H1 (cell line): Measurements from ENCODE around the gene MEFV. TPM values are rescaled to one million over a fixed set of nuclear protein-coding genes. Genes with fewer than 3 reads are reported as not detected.

Source experiments
- CTCF ChIA-PET: fragments of 300-600 bp; sonication (Branson Sonifier 250); formaldehyde crosslinking; loops from one replicate; lab custom pipeline; 2021; ENCODE audit not compliant: partially characterized antibody; lab: Charles Lee
- POLR2A ChIA-PET: fragments of 300-600 bp; sonication (Branson Sonifier 250); formaldehyde crosslinking; loops from one replicate; lab custom pipeline; 2021; ENCODE audit warnings: inconsistent platforms; ENCODE audit not compliant: partially characterized antibody; lab: Charles Lee
- DNase-seq, 2 experiments: peaks; one replicate each; pipeline versions ENCODE4 v3.0.0 to v3.0.0-alpha.2; 2010 to 2022; ENCODE audit warnings: low spot score in 2 of 2, low read depth in 1 of 2, mixed read lengths in 1 of 2
- FAIRE-seq: peaks from 2 replicates; lab custom pipeline; 2011; peaks lifted over from hg19 to GRCh38; lab: Jason Lieb, UNC
- H2AFZ ChIP-seq: 2 replicates; pipeline ENCODE4 v1.8.1; 2012; ENCODE audit warnings: low read length, inconsistent platforms
- H2AK5ac ChIP-seq: 2 replicates; pipeline ENCODE4 v1.6.1; 2013; ENCODE audit warnings: low read depth, low read length
- H2BK120ac ChIP-seq: replicated peaks from 2 replicates; pipeline ENCODE3; 2013; ENCODE audit warnings: low read depth, low read length, inconsistent platforms
- H2BK12ac ChIP-seq: 2 replicates; pipeline ENCODE4 v1.6.1; 2013; ENCODE audit warnings: low read depth, low read length
- H2BK15ac ChIP-seq: 2 replicates; pipeline ENCODE4 v1.6.1; 2013; ENCODE audit warnings: low read length
- H2BK20ac ChIP-seq: 2 replicates; pipeline ENCODE4 v1.6.1; 2013; ENCODE audit warnings: low read length
- H2BK5ac ChIP-seq: 2 replicates; pipeline ENCODE4 v1.6.1; 2013; ENCODE audit warnings: low read depth, low read length
- H3K14ac ChIP-seq: 2 replicates; pipeline ENCODE4 v1.6.1; 2013; ENCODE audit warnings: inconsistent platforms; ENCODE audit not compliant: insufficient read length
- H3K18ac ChIP-seq: 2 replicates; pipeline ENCODE4 v1.6.1; 2013; ENCODE audit warnings: low read length; ENCODE audit errors: extremely low read depth
- H3K23ac ChIP-seq: 2 replicates; pipeline ENCODE4 v1.6.1; 2013; ENCODE audit warnings: inconsistent platforms; ENCODE audit not compliant: insufficient read length
- H3K23me2 ChIP-seq: 2 replicates; pipeline ENCODE4 v1.6.1; 2013; ENCODE audit warnings: low read depth, low read length
- H3K27ac ChIP-seq: 2 replicates; pipeline ENCODE4 v1.6.1; 2011; ENCODE audit warnings: low read depth, low read length, inconsistent platforms
- H3K27me3 ChIP-seq, 4 experiments: replicated peaks in 1 of 4; 1 replicate in 1 of 4; 2 replicates in 3 of 4; pipeline versions ENCODE4 v1.6.1 to v1.8.1; 2011 to 2013; ENCODE audit warnings: low read length in 3 of 4, mild to moderate bottlenecking in 3 of 4, inconsistent platforms in 2 of 4, mixed read lengths in 2 of 4, moderate library complexity in 1 of 4; ENCODE audit not compliant: control insufficient read depth in 3 of 4, insufficient read depth in 3 of 4; ENCODE audit errors: extremely low read depth in 1 of 4
- H3K36me3 ChIP-seq, 4 experiments: 2 replicates each; pipeline versions ENCODE4 v1.6.1 to v1.8.1; 2011 to 2013; ENCODE audit warnings: mild to moderate bottlenecking in 4 of 4, low read length in 3 of 4, moderate library complexity in 2 of 4, control low read depth in 1 of 4, inconsistent platforms in 1 of 4; ENCODE audit not compliant: insufficient read depth in 4 of 4, control insufficient read depth in 2 of 4
- H3K4ac ChIP-seq: replicated peaks from 2 replicates; pipeline ENCODE3; 2013; ENCODE audit warnings: low read length, low read depth, mixed read lengths, inconsistent platforms; ENCODE audit not compliant: insufficient read length
- H3K4me1 ChIP-seq, 4 experiments: replicated peaks in 1 of 4; 1 replicate in 1 of 4; 2 replicates in 3 of 4; pipeline versions ENCODE4 v1.6.1 to v1.8.1; 2011 to 2013; ENCODE audit warnings: low read length in 3 of 4, inconsistent platforms in 2 of 4, mixed read lengths in 1 of 4; ENCODE audit not compliant: insufficient read depth in 4 of 4, control insufficient read depth in 3 of 4
- H3K4me2 ChIP-seq, 2 experiments: 2 replicates each; pipeline versions ENCODE4 v1.6.1 to v1.8.1; 2011 to 2013; ENCODE audit warnings: low read depth in 2 of 2, low read length in 2 of 2, control low read depth in 1 of 2, inconsistent platforms in 1 of 2, mild to moderate bottlenecking in 1 of 2; ENCODE audit not compliant: insufficient read depth in 1 of 2
- H3K4me3 ChIP-seq, 4 experiments: fragments of 200-600, 300-600 bp in 1 of 4; sonication (generic), shearing (Covaris generic), sonication (Bioruptor Twin) in 1 of 4; 2 replicates each; pipeline versions ENCODE4 v1.5.1 to v1.8.1; 2011 to 2016; ENCODE audit warnings: low read length in 4 of 4, low read depth in 3 of 4, control low read depth in 2 of 4, inconsistent platforms in 2 of 4, mild to moderate bottlenecking in 2 of 4, mixed read lengths in 1 of 4, moderate library complexity in 1 of 4; ENCODE audit not compliant: insufficient read depth in 2 of 4; ENCODE audit errors: extremely low read depth in 1 of 4
- H3K56ac ChIP-seq: replicated peaks from 2 replicates; pipeline ENCODE3; 2013; ENCODE audit warnings: low read depth, mild to moderate bottlenecking, mixed read lengths, low read length, inconsistent platforms; ENCODE audit not compliant: insufficient read length
- H3K79me1 ChIP-seq: 2 replicates; pipeline ENCODE4 v1.6.1; 2013; ENCODE audit warnings: low read depth, low read length, control low read depth
- H3K79me2 ChIP-seq, 2 experiments: 2 replicates each; pipeline versions ENCODE4 v1.6.1 to v1.8.1; 2012 to 2013; ENCODE audit warnings: low read length in 2 of 2, mild to moderate bottlenecking in 2 of 2, inconsistent platforms in 1 of 2; ENCODE audit not compliant: insufficient read depth in 2 of 2, control insufficient read depth in 1 of 2
- H3K9ac ChIP-seq, 4 experiments: replicated peaks in 1 of 4; 1 replicate in 1 of 4; 2 replicates in 3 of 4; pipeline versions ENCODE4 v1.6.1 to v1.8.1; 2011 to 2013; ENCODE audit warnings: low read depth in 3 of 4, low read length in 3 of 4, control low read depth in 2 of 4, mild to moderate bottlenecking in 2 of 4, moderate library complexity in 2 of 4, inconsistent platforms in 1 of 4; ENCODE audit errors: extremely low read depth in 1 of 4
- H3K9me3 ChIP-seq, 2 experiments: 2 replicates each; pipeline versions ENCODE4 v1.6.1 to v1.8.1; 2012 to 2013; ENCODE audit warnings: mild to moderate bottlenecking in 2 of 2, moderate library complexity in 2 of 2, control low read depth in 1 of 2, inconsistent platforms in 1 of 2, low read depth in 1 of 2, low read length in 1 of 2, mixed read lengths in 1 of 2; ENCODE audit not compliant: insufficient read depth in 2 of 2
- H4K20me1 ChIP-seq, 2 experiments: replicated peaks in 1 of 2; 2 replicates each; pipeline versions ENCODE3 to v1.8.1; 2011 to 2013; ENCODE audit warnings: inconsistent platforms in 2 of 2, low read length in 2 of 2, mild to moderate bottlenecking in 1 of 2; ENCODE audit not compliant: insufficient read depth in 2 of 2, control insufficient read depth in 1 of 2
- H4K5ac ChIP-seq: 2 replicates; pipeline ENCODE4 v1.6.1; 2013; ENCODE audit warnings: low read length, low read depth, mixed read lengths, inconsistent platforms; ENCODE audit not compliant: insufficient read length
- H4K8ac ChIP-seq: 2 replicates; pipeline ENCODE4 v1.8.0; 2013; ENCODE audit warnings: mild to moderate bottlenecking, moderate library complexity, low read length, inconsistent platforms; ENCODE audit not compliant: insufficient read depth; ENCODE audit errors: extremely low read depth
- H4K91ac ChIP-seq: replicated peaks from 2 replicates; pipeline ENCODE3; 2013; ENCODE audit warnings: low read length, mixed read lengths, inconsistent platforms; ENCODE audit not compliant: insufficient read length
- ATF2 ChIP-seq: IDR thresholded peaks from 2 replicates; pipeline ENCODE4 v1.6.1; 2012; ENCODE audit warnings: low read length, inconsistent platforms
- ATF3 ChIP-seq: IDR thresholded peaks from 2 replicates; pipeline ENCODE4 v1.6.1; 2011; ENCODE audit warnings: low read depth, mild to moderate bottlenecking, low read length; ENCODE audit not compliant: insufficient read depth
- CEBPB ChIP-seq: IDR thresholded peaks from 2 replicates; pipeline ENCODE4 v1.6.1; 2012; ENCODE audit warnings: low read depth, low read length
- CTBP2 ChIP-seq: IDR thresholded peaks from 2 replicates; pipeline ENCODE4 v1.7.0; 2011; ENCODE audit warnings: borderline replicate concordance, mild to moderate bottlenecking, moderate library complexity, mixed read lengths, low read length; ENCODE audit not compliant: insufficient read depth, insufficient read length
- EGR1 ChIP-seq: IDR thresholded peaks from 2 replicates; pipeline ENCODE4 v1.6.1; 2011; ENCODE audit warnings: low read depth, low read length, borderline replicate concordance
- JUN ChIP-seq: IDR thresholded peaks from 2 replicates; pipeline ENCODE4 v1.6.1; 2011; ENCODE audit warnings: low read depth, mild to moderate bottlenecking, improper control_type of control experiment, low read length
- POLR2A ChIP-seq, 2 experiments: IDR thresholded peaks; 1 replicate in 1 of 2; 2 replicates in 1 of 2; pipeline ENCODE4 v1.6.1; 2011; ENCODE audit warnings: low read depth in 2 of 2, low read length in 2 of 2, mild to moderate bottlenecking in 2 of 2; ENCODE audit errors: control extremely low read depth in 1 of 2
- RXRA ChIP-seq: IDR thresholded peaks from 2 replicates; pipeline ENCODE4 v1.6.1; 2011; ENCODE audit warnings: low read depth, mild to moderate bottlenecking, low read length, moderate library complexity; ENCODE audit not compliant: insufficient read depth
- TBP ChIP-seq: IDR thresholded peaks from 2 replicates; pipeline ENCODE4 v1.6.1; 2011; ENCODE audit warnings: low read depth, low read length, improper control_type of control experiment
- WGBS, 2 experiments: shearing (Covaris generic) in 1 of 2; methylation state at CpG; one replicate each; pipeline versions ENCODE4 v1.1.6 to v1.1.7; 2013 to 2015; ENCODE audit warnings: low lambda C conversion rate in 2 of 2, mixed read lengths in 2 of 2, inconsistent platforms in 1 of 2, low coverage in 1 of 2, missing lambda C conversion rate in 1 of 2; ENCODE audit not compliant: insufficient replicate concordance in 2 of 2, insufficient coverage in 1 of 2, insufficient read length in 1 of 2; ENCODE audit errors: extremely low coverage in 1 of 2, missing lambda C conversion rate in 1 of 2; 5-methylcytosine and 5-hydroxymethylcytosine counted together
- polyA plus RNA-seq, 7 experiments: library from polyadenylated mRNA; depleted of rRNA in 3 of 7; stranded (reverse) in 5 of 7; unstranded in 2 of 7; fragments of >200 nt in 5 of 7; fragments of 200-250 nt in 2 of 7; gene quantifications; 1 replicate in 5 of 7; 2 replicates in 1 of 7; 4 replicates in 1 of 7; pipeline versions ENCODE4 v1.2.1 to v1.2.3, GENCODE V29; 2011 to 2013; ENCODE audit warnings: missing spikeins in 2 of 7, mixed read lengths in 2 of 7
- total RNA-seq: library from RNA; stranded (reverse); fragmentation: NEBNext Ultra II Directional; extraction: Animal tissue kit (Norgen Biotek cat#: 25700); gene quantifications from 2 replicates; pipeline ENCODE4 v1.2.1, GENCODE V29; 2021

The MEFV gene
- total and polyA plus RNA-seq, 2 of the 8 experiments (the other 6 are each of a cell fraction or from before 2014, with no cell fraction given), result 0.03 TPM; not detected in 1

GRCh38 chr16:3248596-3248995 lies 7.8 kb downstream of the MEFV start:
- Histone ChIP-seq H2BK15ac (no peak overlapping the region), H2BK20ac (no peak overlapping the region), H3K4me1 (no peaks in the 10 kb centered on the region), H3K36me3 (no peaks in the 10 kb centered on the region), H2BK120ac (no peak overlapping the region), H2AFZ (no peak overlapping the region), H3K18ac (no peak overlapping the region), H3K9ac (no peak overlapping the region), H3K56ac (no peak overlapping the region), H4K20me1 (no peaks in the 10 kb centered on the region), H2BK5ac (no peak overlapping the region), H2BK12ac (no peak overlapping the region), H3K27ac (no peak overlapping the region), H3K4me2 (no peak overlapping the region), H4K8ac (no peak overlapping the region), H3K4ac (no peak overlapping the region), H3K79me1 (no peaks in the 10 kb centered on the region), H3K9me3 (peaks cover 34 to 37% of the 10 kb centered on the region in 2 experiments), H3K14ac (no peak overlapping the region), H3K27me3 (no peaks in the 10 kb centered on the region), H3K23ac (no peak overlapping the region), H3K4me3 (no peak overlapping the region), H3K23me2 (no peaks in the 10 kb centered on the region), H2AK5ac (no peak overlapping the region), H4K5ac (no peak overlapping the region), H4K91ac (no peak overlapping the region), H3K79me2 (no peaks in the 10 kb centered on the region)
- ChIA-PET CTCF (interaction anchor here (1.1 to 1.5 kb wide), 2 partner anchors 9 to 19 kb away, joined by 3 read pairs; no protein-coding TSS in a partner anchor), POLR2A (interaction anchor here (1.1 kb wide), 1 partner anchor 208 kb away, joined by 5 read pairs; no protein-coding TSS in a partner anchor)
- no peak for FAIRE-seq
- no peak for DNase-seq
- 77% methylated on average over 5 of the region's 5 CpGs; no CpG with 5 or more reads in 1 of the 2 experiments for WGBS, 2 experiments
- no peak for TF ChIP-seq JUN
- TF ChIP-seq CEBPB, result no peak
- no peak for TF ChIP-seq POLR2A (IDR thresholded peaks at IDR 0.05; ENCODE audit: control extremely low read depth in 1 of 2, low read depth in 2 of 2, low read length in 2 of 2)
- TF ChIP-seq ATF2, result no peak
- no peak for TF ChIP-seq TBP
- no peak for TF ChIP-seq EGR1
- no peak for TF ChIP-seq CTBP2
- TF ChIP-seq ATF3, result no peak
- no peak for TF ChIP-seq RXRA
